GM18907 (cell line): ENCODE results near the gene HOXB3.

ENCODE experiments used
- ATAC-seq: cut with Tn5 transposase; IDR thresholded peaks from one replicate; pipeline ENCODE4 v1.9.1; 2021; ENCODE audit warnings: mild to moderate bottlenecking, moderate library complexity; ENCODE audit not compliant: unreplicated experiment

Gene HOXB3

GRCh38 chr17:48571826-48572417 lies 18.1 kb downstream of the HOXB3 start:
- no peak for ATAC-seq

DNA sequence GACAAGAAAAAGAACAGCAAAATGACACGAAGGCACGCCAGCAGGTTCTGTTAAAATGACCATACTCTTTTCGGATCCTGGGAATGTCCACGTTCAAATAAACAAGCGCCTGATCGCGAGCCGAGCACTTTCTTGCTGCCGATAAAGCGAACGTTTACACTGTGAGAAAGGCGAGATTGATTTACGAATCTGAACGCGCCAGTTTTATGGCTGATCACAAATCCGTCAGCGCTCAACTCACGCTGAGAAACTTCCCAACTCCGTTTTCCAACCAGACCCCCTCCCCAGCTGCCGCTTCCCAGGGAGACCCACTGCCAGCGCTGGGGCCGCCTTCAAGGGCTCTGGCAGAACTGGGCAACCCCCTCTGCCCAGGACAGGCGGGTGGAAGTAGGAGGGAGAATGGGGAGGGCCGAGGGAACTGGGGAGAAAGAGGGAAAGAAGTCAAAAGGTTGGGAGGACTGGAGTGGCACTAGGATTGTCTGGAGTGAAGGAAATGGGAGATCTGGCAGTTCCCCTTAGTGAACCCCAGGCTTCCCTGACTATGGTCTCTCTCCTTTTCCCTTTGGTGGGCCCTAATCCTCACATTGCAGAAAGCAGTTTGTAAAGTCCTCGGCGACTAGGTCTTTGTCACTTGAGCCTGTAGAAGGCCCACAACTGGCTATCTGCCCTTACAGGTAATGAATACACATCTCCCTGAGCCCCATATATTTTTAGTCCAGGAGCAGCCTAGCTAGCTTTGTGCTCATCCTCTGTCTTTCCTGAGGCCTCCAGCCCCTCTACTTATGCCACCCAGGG lies 18.8 kb downstream of the HOXB3 start:
- no peak for ATAC-seq

DNA sequence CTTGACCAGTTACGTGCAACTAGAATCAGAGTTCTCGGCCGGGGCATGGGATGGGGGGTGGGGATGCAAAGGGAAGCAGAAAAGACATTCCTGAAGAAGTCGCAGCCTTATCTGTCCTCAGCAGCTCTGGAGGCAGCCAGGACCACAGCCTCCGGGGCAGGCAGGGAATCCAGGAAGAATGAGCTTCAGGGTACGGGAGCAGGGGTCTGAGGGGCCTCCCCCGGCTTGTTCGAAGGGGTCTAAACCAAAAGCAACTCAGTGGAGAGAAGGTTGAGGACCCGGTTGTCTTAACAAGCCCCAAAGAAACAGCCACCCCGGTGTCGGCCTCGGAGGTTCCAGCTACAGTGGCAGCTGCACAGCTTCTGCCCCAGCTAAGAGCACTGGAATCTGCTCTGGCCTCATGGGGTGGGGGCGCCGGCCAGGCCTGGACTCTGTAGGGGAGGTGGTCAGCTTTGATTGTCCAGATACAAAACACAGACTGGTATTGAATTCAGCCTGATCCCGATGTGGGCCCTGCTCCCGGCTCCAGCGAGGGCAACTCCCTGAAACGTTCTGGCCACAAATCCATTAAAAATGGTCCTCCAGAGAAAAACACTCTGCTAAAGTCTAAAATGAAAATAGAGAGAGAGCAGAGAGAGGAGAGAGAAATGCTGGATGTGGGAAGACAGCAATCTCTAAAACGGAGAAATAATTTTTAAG lies 19.6 kb downstream of the HOXB3 start:
- no peak for ATAC-seq

- ATAC-seq, result no peak
Measured at GRCh38 chr17:48569674-48570324, 20.2 kb downstream of the HOXB3 start.

GRCh38 chr17:48569240-48569582 lies 20.8 kb downstream of the HOXB3 start:
- ATAC-seq, result no peak

DNA sequence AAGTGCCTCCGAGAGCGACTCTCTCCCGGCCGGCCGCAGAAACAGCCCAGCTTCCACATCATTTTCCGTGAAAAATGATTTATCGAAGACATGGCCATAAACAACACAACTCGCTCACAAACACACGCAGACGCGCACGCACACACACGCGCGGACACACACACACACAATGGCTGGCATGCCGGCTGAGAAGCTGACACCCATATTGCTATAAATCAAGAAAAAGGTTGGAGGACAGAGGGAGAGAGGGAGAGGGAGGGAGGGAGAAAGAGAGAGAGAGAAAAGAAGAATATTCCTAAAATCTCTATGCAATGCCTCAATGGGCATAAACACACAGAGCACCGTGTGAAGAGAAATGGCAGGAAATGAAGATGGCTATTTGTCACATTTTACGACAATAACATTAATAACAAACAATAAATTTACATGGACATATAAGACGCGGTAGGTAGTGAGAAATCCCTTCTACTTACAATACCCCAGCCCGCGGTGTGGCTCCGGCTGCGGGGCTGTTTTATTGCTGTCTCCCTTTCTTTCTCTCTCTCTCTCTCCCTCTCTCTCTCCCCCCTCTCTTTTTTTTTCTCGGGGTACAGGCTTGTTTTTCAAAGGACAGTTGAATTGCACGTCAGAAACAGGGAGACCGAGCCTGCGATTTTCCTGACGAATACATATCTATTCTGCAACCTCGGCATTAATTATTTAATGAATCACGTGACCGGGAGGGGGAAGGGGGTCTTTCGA lies 21.4 kb downstream of the HOXB3 start:
- no peak for ATAC-seq

DNA sequence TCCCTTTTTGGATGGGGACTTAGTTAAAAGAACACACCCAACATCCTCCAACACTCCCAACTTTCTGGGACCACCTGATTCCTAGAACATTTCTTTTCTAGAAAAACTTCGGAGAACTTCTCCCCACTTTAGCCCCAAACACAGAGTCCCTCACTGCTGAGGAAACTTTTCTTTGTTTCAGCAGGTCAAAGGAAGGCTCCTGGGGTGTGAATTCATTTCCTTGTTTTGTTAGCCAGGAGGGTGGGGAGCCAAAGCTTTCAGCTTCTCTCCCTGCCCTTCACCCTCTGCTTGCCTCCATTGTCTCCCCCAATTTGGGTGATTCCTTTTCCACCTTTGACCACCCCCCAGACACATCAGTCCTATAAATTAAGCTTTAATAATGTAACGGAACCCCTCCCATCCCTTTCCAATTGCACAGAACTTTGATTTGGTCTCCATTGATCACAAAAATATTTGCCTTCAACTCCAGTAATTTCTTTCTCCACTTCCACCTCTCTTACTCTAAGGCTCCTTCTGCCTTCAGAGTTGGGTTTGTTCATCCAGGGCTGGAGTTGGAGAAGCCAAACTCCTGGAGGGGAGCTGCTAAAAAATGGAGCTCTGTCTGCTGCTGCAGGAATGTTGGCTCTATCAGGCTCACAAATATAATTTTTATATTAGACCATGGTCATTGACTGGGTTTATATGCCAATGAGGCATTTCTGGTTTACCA lies 22.2 kb downstream of the HOXB3 start:
- ATAC-seq, result no peak

GRCh38 chr17:48567209-48567608 lies 22.8 kb downstream of the HOXB3 start:
- no peak for ATAC-seq

DNA sequence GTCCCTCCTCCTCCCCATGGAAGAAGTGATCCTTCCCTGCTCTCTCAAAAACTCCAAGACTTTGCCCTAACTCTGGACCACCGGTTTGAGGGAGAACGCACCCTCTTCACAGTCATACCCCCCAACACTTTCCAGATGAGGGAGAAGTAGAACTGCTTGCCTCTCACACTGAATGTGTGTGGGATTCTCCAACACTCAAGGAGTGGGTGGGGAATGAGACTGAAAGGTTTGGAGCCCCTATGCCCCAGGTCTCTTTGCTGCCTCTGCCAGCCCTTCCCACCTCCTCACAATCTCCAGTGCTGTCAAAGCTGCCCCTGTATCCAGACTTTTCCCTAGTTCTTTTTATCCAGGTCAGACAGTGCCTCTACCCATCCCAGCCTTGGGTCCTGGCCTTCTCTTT lies 23.3 kb downstream of the HOXB3 start:
- no peak for ATAC-seq

- no peak for ATAC-seq
Measured at GRCh38 chr17:48565925-48566710, 23.9 kb downstream of the HOXB3 start.

- no peak for ATAC-seq
Measured at GRCh38 chr17:48565022-48565554, 25.0 kb downstream of the HOXB3 start.

DNA sequence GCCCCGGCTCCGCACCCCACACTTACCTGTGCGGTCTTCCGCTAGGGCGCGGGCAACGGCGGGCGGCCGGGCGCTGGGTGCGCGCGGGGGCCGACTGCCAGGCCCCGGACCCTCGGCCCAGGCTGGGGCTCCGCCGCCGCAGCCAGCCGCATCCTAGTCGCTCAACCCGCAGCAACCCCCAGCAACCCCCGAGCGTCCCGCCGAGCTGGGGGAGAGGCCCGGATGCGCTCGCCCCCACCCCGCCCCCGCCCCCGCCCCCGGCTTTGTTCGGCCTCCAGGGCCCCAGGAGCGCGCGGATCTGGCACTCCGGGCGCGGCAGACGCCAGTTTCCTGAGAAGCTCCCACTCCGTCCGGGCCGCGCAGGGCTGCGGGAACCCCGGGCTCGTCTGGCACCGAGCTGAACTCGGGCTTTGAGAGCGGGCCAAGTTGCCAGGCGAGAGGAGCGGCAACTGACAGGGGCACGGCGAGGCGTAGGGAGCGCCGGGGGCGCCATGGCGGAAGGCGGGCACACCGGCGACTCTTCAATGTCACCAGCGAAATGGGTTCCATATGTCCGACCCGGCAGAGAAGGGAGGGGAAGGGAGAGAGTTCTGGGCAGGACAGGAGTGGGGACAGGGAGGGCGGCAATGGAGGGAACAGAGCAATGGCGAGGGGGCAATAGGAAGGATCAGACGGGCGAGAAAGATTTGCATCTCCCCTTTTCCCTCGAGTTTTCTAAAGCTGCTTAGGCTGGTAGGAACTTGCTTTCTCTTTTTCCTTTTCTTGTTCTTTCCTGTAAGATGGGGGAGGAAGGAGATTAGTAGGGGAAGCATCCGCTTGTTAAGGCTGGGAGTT lies 25.6 kb downstream of the HOXB3 start:
- ATAC-seq, result no peak

DNA sequence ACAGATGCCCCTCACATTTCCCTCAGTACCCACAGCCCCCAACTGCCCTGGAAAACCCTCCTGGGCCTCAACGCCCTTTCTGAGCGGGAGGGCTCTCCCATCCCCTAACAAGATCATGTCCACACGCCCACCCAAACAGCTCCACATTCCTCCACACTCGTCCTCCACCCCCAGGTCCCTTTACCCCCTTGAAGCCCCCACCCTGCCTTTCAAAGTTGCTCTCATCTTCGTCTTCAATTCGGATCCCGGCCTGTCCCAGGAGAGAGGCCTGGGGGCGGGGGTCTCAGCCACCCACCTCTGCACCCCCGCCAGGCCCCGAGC lies 26.2 kb downstream of the HOXB3 start:
- ATAC-seq, result no peak

DNA sequence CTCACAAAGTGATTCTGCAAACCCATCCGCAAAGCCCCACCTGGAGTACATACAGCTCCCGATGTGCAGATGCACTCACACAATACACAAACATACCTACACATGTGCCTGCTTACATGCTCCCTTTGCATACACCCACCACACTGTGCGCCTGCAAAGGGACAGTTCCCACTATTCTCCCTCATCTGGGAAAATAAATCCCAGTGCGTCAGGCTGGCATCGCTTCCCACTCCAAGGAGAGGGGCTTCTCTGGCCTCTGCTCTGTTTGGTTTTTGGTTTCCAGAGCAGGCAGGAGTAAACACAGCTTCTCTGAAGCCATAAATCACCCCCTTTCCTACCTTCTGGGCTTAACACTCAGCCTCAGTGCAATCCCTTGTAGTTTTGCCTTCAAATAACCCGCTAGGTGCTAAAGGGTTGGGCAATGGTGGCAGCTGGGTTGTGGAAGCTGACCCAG lies 26.6 kb downstream of the HOXB3 start:
- no peak for ATAC-seq

DNA sequence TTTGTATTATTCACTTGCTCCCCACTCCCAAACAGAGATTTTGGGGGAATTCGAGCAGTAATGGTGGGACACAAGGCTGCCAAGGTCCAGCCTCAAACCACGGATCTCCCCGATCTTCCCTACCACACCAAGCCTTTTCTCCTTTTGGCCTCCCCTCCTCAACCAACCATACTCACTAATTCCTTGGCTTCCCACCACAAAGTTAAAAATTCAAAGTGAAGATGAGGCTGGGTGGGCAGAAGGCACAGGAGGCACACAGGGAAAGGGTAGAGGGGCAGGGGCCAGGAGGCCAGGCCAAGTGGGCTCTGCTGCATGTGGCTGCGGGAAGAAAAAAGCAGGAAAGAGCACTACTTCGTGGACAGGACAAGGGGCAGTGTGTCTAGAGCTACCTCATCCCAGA lies 27.1 kb downstream of the HOXB3 start:
- ATAC-seq, result no peak

DNA sequence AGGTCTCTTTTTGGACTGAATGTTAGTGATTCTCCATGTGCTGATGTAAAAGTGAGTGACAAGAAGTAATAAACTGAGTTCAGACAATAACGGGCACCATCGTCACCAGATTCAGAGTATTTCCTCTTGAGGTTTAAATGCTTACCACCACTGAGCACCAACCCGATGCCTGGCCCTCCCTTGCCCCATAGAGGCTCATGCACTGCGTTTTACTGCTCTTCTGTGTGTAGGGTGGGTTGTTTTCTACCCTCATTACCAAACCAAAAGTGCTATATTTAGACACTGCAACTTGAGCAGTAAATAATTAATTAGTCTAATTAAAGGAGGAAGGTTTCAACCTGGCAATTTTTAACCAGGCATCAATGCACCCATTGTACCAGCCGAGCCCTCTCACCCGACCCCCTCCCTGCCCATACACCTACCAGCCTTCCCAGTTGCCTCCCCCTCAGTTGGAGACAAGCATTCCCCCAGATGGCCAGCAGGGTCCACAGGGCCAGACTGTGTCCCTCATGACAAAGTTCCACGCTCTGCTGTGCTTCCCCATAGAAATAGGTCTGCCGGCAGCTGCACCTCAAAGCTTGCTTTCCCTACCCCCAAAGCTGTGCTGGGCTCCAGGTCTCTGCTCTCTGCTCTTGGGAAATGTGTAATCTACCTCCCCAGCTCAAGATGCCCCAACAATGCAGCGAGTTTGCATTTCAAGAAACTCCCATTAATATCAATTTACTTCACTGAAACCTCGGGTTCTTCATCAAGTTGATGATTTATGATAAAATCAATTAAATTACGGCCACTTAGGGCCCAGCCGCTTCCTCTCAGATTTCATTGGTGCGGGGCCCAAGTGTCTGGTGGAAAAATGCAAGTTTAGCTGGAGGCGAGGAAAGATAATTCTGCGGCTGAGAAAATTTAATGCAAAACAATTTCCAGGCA lies 27.9 kb downstream of the HOXB3 start:
- ATAC-seq, result peak; percentile 79
